Measurements from ENCODE around the gene ADSL. TPM values are rescaled to one million over a fixed set of nuclear protein-coding genes. Genes with fewer than 3 reads are reported as not detected.
A peak's percentile ranks its signal among the peaks of the same experiment; 100 is the strongest.

Gene ADSL
- total and polyA plus RNA-seq, 2 donors (not counting 1 experiment from before 2014, with no cell fraction given), result 67.0 to 89.8 TPM

DNA sequence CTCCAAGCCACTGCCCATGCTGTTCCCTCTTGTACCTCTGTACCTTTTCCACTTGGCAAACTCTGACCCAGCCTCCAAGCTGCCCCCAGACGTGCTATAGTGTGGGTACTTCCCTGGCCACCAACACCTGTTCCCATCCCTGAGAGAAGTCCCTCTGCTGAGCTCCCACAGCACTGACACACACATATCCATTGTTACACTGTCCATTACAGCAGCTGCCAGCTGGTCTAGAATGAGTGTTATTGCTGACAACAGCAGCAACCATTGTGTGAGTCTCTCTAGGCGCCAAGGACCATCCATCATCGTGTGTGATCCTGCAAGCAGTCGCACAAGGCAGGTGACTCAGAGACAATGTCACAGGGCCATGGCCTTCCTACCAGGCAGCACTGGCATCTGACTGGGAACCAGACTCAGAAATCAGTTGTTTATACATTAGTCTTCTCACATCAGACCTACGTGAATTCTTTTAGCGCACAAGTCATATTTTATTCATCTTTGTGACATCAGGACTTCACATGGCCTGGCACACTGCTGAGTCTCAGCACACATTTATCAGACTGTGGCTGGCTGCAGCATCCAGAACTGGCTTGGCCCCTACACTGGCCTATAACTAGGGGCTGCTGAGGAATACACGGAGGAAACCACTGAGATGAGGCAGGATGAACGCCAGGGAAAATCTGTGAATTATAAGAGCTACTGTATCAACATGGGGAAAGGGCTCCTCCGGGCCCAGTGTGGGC lies 80.5 kb downstream of the ADSL start:
- no peak for TF ChIP-seq EZH2 (IDR thresholded peaks at IDR 0.05; ENCODE audit: low read length, missing control alignments)
- no peak for TF ChIP-seq CTCF (conservative IDR thresholded peaks at IDR 0.05 in 1 of 2, IDR thresholded peaks at IDR 0.05 in 1 of 2; ENCODE audit: low read depth in 1 of 2, low read length in 2 of 2)
- Histone ChIP-seq H3K27ac (ENCODE audit: insufficient read depth, low read length) (no peak overlapping the region), H3K4me3 (replicated peaks in 1 of 4; ENCODE audit: control extremely low read depth in 1 of 4, insufficient read depth in 1 of 4, low read depth in 3 of 4, low read length in 4 of 4) (no peak overlapping the region), H3K9me3 (ENCODE audit: control insufficient read depth, insufficient read depth, low read depth, low read length) (no peaks in the 10 kb centered on the region), H3K79me2 (ENCODE audit: control insufficient read depth, insufficient read depth, low read length) (no peaks in the 10 kb centered on the region), H3K36me3 (ENCODE audit: control insufficient read depth, insufficient read depth, low read length) (peaks cover 39% of the 10 kb centered on the region), H3K4me2 (ENCODE audit: extremely low read depth, insufficient read depth, low read length) (no peak overlapping the region), H3K9ac (ENCODE audit: insufficient read depth, low read length) (no peak overlapping the region), H3K4me1 (ENCODE audit: control insufficient read depth, extremely low read depth, insufficient read depth, low read length) (no peaks in the 10 kb centered on the region), H2AFZ (ENCODE audit: low read length) (no peak overlapping the region), H3K27me3 (ENCODE audit: control insufficient read depth, insufficient read depth, low read length) (no peaks in the 10 kb centered on the region), H4K20me1 (ENCODE audit: control insufficient read depth, extremely low read depth, insufficient read depth, low read length) (no peaks in the 10 kb centered on the region)
- DNase-seq (ENCODE audit: low read depth in 2 of 2), result peak; percentile 55 to 85

GRCh38 chr22:40428796-40429195 lies 82.5 kb downstream of the ADSL start:
- H3K27me3 ChIP-seq (ENCODE audit: control insufficient read depth, insufficient read depth, low read length), result no peaks in the 10 kb centered on the region
- H3K79me2 ChIP-seq (ENCODE audit: control insufficient read depth, insufficient read depth, low read length), result no peaks in the 10 kb centered on the region
- DNase-seq (ENCODE audit: low read depth in 2 of 2), result no peak
- no peaks in the 10 kb centered on the region for H3K9me3 ChIP-seq (ENCODE audit: control insufficient read depth, insufficient read depth, low read depth, low read length)
- H2AFZ ChIP-seq (ENCODE audit: low read length), result no peak overlapping the region
- H3K36me3 ChIP-seq (ENCODE audit: control insufficient read depth, insufficient read depth, low read length), result peaks cover 30% of the 10 kb centered on the region
- no peak for TF ChIP-seq CTCF (conservative IDR thresholded peaks at IDR 0.05 in 1 of 2, IDR thresholded peaks at IDR 0.05 in 1 of 2; ENCODE audit: low read depth in 1 of 2, low read length in 2 of 2)
- no peak for TF ChIP-seq EZH2 (IDR thresholded peaks at IDR 0.05; ENCODE audit: low read length, missing control alignments)
- no peak overlapping the region for H3K4me2 ChIP-seq (ENCODE audit: extremely low read depth, insufficient read depth, low read length)
- no peaks in the 10 kb centered on the region for H4K20me1 ChIP-seq (ENCODE audit: control insufficient read depth, extremely low read depth, insufficient read depth, low read length)
- no peak overlapping the region for H3K27ac ChIP-seq (ENCODE audit: insufficient read depth, low read length)
- H3K4me1 ChIP-seq (ENCODE audit: control insufficient read depth, extremely low read depth, insufficient read depth, low read length), result no peaks in the 10 kb centered on the region
- no peak overlapping the region for H3K9ac ChIP-seq (ENCODE audit: insufficient read depth, low read length)
- H3K4me3 ChIP-seq (replicated peaks in 1 of 4; ENCODE audit: control extremely low read depth in 1 of 4, insufficient read depth in 1 of 4, low read depth in 3 of 4, low read length in 4 of 4), result no peak overlapping the region

- no peak for TF ChIP-seq EZH2 (IDR thresholded peaks at IDR 0.05; ENCODE audit: low read length, missing control alignments)
- TF ChIP-seq CTCF (conservative IDR thresholded peaks at IDR 0.05 in 1 of 2, IDR thresholded peaks at IDR 0.05 in 1 of 2; ENCODE audit: low read depth in 1 of 2, low read length in 2 of 2), result no peak
- no peak overlapping the region for H2AFZ ChIP-seq (ENCODE audit: low read length)
- DNase-seq (ENCODE audit: low read depth in 2 of 2), result no peak
- H4K20me1 ChIP-seq (ENCODE audit: control insufficient read depth, extremely low read depth, insufficient read depth, low read length), result no peaks in the 10 kb centered on the region
- H3K27me3 ChIP-seq (ENCODE audit: control insufficient read depth, insufficient read depth, low read length), result no peaks in the 10 kb centered on the region
- no peak overlapping the region for H3K4me3 ChIP-seq (replicated peaks in 1 of 4; ENCODE audit: control extremely low read depth in 1 of 4, insufficient read depth in 1 of 4, low read depth in 3 of 4, low read length in 4 of 4)
- H3K9ac ChIP-seq (ENCODE audit: insufficient read depth, low read length), result no peak overlapping the region
- H3K27ac ChIP-seq (ENCODE audit: insufficient read depth, low read length), result no peak overlapping the region
- H3K4me1 ChIP-seq (ENCODE audit: control insufficient read depth, extremely low read depth, insufficient read depth, low read length), result no peaks in the 10 kb centered on the region
- H3K9me3 ChIP-seq (ENCODE audit: control insufficient read depth, insufficient read depth, low read depth, low read length), result no peaks in the 10 kb centered on the region
- H3K4me2 ChIP-seq (ENCODE audit: extremely low read depth, insufficient read depth, low read length), result no peak overlapping the region
- H3K36me3 ChIP-seq (ENCODE audit: control insufficient read depth, insufficient read depth, low read length), result peaks cover 25% of the 10 kb centered on the region
- H3K79me2 ChIP-seq (ENCODE audit: control insufficient read depth, insufficient read depth, low read length), result no peaks in the 10 kb centered on the region
These were observed 83.2 kb downstream of the ADSL start for GRCh38 chr22:40429481-40429880.

All from fibroblast of lung (primary cell).